ENCODE results near the gene SUPT7L. TPM values are rescaled to one million over a fixed set of nuclear protein-coding genes. Genes with fewer than 3 reads are reported as not detected.

The SUPT7L gene
- polyA plus RNA-seq, 1 donor from 2014 or later: 95.8 TPM

DNA sequence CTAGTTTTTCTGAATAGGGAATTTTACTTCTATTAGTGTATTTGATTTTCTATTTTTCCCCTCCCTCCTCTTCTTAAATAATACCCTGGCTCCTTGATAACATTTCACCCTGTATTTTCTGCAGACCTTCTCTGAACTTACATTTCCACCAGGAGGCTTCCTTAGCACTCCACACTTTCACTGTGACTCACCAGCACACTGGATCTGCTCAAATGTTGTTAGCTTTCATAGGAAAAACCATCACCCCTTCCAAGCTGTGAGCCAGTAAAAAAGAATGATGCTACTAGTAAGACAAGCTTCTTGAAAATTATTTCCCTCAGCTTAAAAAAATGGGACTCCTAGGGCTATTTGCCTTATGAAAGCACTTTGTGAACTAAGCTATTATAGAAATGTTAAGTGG is 16.1 kb downstream of the SUPT7L start:
- Histone ChIP-seq H3K9me3 (ENCODE audit: low read length) (no peaks in the 10 kb centered on the region), H4K20me1 (ENCODE audit: insufficient read depth) (no peaks in the 10 kb centered on the region), H3K79me2 (replicated peaks; ENCODE audit: insufficient read depth, low read length) (no peaks in the 10 kb centered on the region), H3K4me3 (ENCODE audit: low read length) (no peak overlapping the region), H3K9ac (ENCODE audit: low read length) (no peak overlapping the region), H2AFZ (ENCODE audit: low read depth, low read length) (no peak overlapping the region), H3K27ac (ENCODE audit: low read length) (no peak overlapping the region), H3K27me3 (ENCODE audit: insufficient read depth, low read depth, low read length) (no peaks in the 10 kb centered on the region), H3K36me3 (ENCODE audit: insufficient read depth, low read length) (no peaks in the 10 kb centered on the region), H3F3A (ENCODE audit: insufficient read depth, low read length, poor library complexity, severe bottlenecking) (no peaks in the 10 kb centered on the region), H3K9me2 (ENCODE audit: insufficient read depth, low read length) (no peaks in the 10 kb centered on the region), H3K4me2 (ENCODE audit: low read length) (no peak overlapping the region)
- TF ChIP-seq, protein P1, sequence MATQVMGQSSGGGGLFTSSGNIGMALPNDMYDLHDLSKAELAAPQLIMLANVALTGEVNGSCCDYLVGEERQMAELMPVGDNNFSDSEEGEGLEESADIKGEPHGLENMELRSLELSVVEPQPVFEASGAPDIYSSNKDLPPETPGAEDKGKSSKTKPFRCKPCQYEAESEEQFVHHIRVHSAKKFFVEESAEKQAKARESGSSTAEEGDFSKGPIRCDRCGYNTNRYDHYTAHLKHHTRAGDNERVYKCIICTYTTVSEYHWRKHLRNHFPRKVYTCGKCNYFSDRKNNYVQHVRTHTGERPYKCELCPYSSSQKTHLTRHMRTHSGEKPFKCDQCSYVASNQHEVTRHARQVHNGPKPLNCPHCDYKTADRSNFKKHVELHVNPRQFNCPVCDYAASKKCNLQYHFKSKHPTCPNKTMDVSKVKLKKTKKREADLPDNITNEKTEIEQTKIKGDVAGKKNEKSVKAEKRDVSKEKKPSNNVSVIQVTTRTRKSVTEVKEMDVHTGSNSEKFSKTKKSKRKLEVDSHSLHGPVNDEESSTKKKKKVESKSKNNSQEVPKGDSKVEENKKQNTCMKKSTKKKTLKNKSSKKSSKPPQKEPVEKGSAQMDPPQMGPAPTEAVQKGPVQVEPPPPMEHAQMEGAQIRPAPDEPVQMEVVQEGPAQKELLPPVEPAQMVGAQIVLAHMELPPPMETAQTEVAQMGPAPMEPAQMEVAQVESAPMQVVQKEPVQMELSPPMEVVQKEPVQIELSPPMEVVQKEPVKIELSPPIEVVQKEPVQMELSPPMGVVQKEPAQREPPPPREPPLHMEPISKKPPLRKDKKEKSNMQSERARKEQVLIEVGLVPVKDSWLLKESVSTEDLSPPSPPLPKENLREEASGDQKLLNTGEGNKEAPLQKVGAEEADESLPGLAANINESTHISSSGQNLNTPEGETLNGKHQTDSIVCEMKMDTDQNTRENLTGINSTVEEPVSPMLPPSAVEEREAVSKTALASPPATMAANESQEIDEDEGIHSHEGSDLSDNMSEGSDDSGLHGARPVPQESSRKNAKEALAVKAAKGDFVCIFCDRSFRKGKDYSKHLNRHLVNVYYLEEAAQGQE (IDR thresholded peaks at IDR 0.05; ENCODE audit: borderline replicate concordance): no peak
- TF ChIP-seq POLR2AphosphoS5 (IDR thresholded peaks at IDR 0.05) (no peak), SMC3 (conservative IDR thresholded peaks at IDR 0.05; ENCODE audit: poor library complexity) (no peak), RAD21 (conservative IDR thresholded peaks at IDR 0.05) (no peak), MXI1 (conservative IDR thresholded peaks at IDR 0.05; ENCODE audit: poor library complexity, severe bottlenecking) (no peak), EZH2 (IDR thresholded peaks at IDR 0.05; ENCODE audit: borderline replicate concordance, insufficient read depth, low read length, poor library complexity, severe bottlenecking) (no peak), EP300 (conservative IDR thresholded peaks at IDR 0.05; ENCODE audit: poor library complexity, severe bottlenecking) (no peak), TAF1 (IDR thresholded peaks at IDR 0.05; ENCODE audit: low read depth) (no peak)
- TF ChIP-seq, protein P2, sequence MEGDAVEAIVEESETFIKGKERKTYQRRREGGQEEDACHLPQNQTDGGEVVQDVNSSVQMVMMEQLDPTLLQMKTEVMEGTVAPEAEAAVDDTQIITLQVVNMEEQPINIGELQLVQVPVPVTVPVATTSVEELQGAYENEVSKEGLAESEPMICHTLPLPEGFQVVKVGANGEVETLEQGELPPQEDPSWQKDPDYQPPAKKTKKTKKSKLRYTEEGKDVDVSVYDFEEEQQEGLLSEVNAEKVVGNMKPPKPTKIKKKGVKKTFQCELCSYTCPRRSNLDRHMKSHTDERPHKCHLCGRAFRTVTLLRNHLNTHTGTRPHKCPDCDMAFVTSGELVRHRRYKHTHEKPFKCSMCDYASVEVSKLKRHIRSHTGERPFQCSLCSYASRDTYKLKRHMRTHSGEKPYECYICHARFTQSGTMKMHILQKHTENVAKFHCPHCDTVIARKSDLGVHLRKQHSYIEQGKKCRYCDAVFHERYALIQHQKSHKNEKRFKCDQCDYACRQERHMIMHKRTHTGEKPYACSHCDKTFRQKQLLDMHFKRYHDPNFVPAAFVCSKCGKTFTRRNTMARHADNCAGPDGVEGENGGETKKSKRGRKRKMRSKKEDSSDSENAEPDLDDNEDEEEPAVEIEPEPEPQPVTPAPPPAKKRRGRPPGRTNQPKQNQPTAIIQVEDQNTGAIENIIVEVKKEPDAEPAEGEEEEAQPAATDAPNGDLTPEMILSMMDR (IDR thresholded peaks at IDR 0.05; ENCODE audit: poor library complexity, severe bottlenecking): no peak

DNA sequence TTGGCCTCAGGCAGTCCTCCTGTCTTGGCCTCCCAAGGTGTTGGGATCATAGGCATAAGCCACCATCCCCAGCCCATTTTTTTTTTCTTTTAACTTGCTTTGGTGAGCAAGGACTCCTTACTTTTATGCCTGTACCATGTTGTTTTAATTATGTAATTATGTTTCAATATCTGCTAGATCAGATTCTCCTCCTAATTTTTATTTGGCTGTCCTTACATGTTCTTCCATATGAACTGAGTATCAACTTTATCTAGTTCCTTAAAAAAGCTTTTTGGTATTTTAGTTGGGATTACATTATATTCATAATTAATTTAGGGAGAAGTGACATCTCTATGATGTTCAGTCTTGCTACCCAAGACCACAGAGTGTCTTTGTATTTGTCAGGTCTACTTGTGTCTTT is 18.2 kb downstream of the SUPT7L start:
- no peak overlapping the region for H3K9ac ChIP-seq (ENCODE audit: low read length)
- TF ChIP-seq EZH2 (IDR thresholded peaks at IDR 0.05; ENCODE audit: borderline replicate concordance, insufficient read depth, low read length, poor library complexity, severe bottlenecking) (no peak), EP300 (conservative IDR thresholded peaks at IDR 0.05; ENCODE audit: poor library complexity, severe bottlenecking) (no peak), RAD21 (conservative IDR thresholded peaks at IDR 0.05) (no peak), MXI1 (conservative IDR thresholded peaks at IDR 0.05; ENCODE audit: poor library complexity, severe bottlenecking) (no peak), POLR2AphosphoS5 (IDR thresholded peaks at IDR 0.05) (no peak), TAF1 (IDR thresholded peaks at IDR 0.05; ENCODE audit: low read depth) (no peak), SMC3 (conservative IDR thresholded peaks at IDR 0.05; ENCODE audit: poor library complexity) (no peak)
- TF ChIP-seq, protein P2 (IDR thresholded peaks at IDR 0.05; ENCODE audit: poor library complexity, severe bottlenecking): no peak
- TF ChIP-seq, protein P1 (IDR thresholded peaks at IDR 0.05; ENCODE audit: borderline replicate concordance): no peak
- no peaks in the 10 kb centered on the region for H4K20me1 ChIP-seq (ENCODE audit: insufficient read depth)
- H2AFZ ChIP-seq (ENCODE audit: low read depth, low read length): no peak overlapping the region
- H3K27ac ChIP-seq (ENCODE audit: low read length): no peak overlapping the region
- no peaks in the 10 kb centered on the region for H3F3A ChIP-seq (ENCODE audit: insufficient read depth, low read length, poor library complexity, severe bottlenecking)
- no peaks in the 10 kb centered on the region for H3K27me3 ChIP-seq (ENCODE audit: insufficient read depth, low read depth, low read length)
- no peaks in the 10 kb centered on the region for H3K9me2 ChIP-seq (ENCODE audit: insufficient read depth, low read length)
- no peak overlapping the region for H3K4me2 ChIP-seq (ENCODE audit: low read length)
- no peaks in the 10 kb centered on the region for H3K9me3 ChIP-seq (ENCODE audit: low read length)
- H3K4me3 ChIP-seq (ENCODE audit: low read length): no peak overlapping the region
- no peaks in the 10 kb centered on the region for H3K79me2 ChIP-seq (replicated peaks; ENCODE audit: insufficient read depth, low read length)
- H3K36me3 ChIP-seq (ENCODE audit: insufficient read depth, low read length): no peaks in the 10 kb centered on the region
